GM12878 (cell line): ENCODE data around the gene INAFM1. TPM values are rescaled to one million over a fixed set of nuclear protein-coding genes. Genes with fewer than 3 reads are reported as not detected.
A peak's percentile ranks its signal among the peaks of the same experiment; 100 is the strongest.

Experiments
- ATAC-seq: fragments of 200-7000 bp; cut with Tn5 transposase; 3 replicates; pipeline ENCODE4 v1.9.1; 2020; ENCODE audit warnings: mild to moderate bottlenecking, moderate library complexity
- BruUV-seq: library from RNA; stranded (reverse); fragments of 400-500 nt; replicated peaks from 2 replicates; lab custom pipeline; 2021; lab: Mats Ljungman, UMichigan
- CTCF ChIA-PET: fragments of 300-600 bp; sonication (Branson Sonifier 250); formaldehyde crosslinking; extraction: SDS; loops from one replicate; lab custom pipeline; 2021; ENCODE audit warnings: inconsistent platforms; lab: Yijun Ruan, JAX
- POLR2A ChIA-PET: fragments of 350-600 bp; formaldehyde crosslinking; extraction: SDS; loops from one replicate; lab custom pipeline; 2021; ENCODE audit warnings: inconsistent platforms; lab: Charles Lee
- RAD21 ChIA-PET: fragments of 300-600 bp; sonication (Branson Sonifier 250); formaldehyde crosslinking; loops from one replicate; lab custom pipeline; 2023; ENCODE audit warnings: antibody characterized with exemption; ENCODE audit not compliant: unreplicated experiment; lab: Charles Lee
- SMC1A ChIA-PET: fragments of 300-600 bp; sonication (Branson Sonifier 250); formaldehyde crosslinking; loops from one replicate; lab custom pipeline; 2023; ENCODE audit not compliant: unreplicated experiment, uncharacterized antibody; lab: Charles Lee
- DNase-seq: peaks from one replicate; pipeline ENCODE4 v3.0.0-alpha.2; 2011; ENCODE audit warnings: low read depth, low spot score
- FAIRE-seq: peaks from 3 replicates; lab custom pipeline; 2011; peaks lifted over from hg19 to GRCh38; lab: Jason Lieb, UNC
- H2AFZ ChIP-seq: 2 replicates; pipeline ENCODE4 v1.6.0; 2011; ENCODE audit warnings: low read depth, low read length, control low read depth; ENCODE audit not compliant: control insufficient read depth
- H3K27ac ChIP-seq: 2 replicates; pipeline ENCODE4 v1.5.1; 2011; ENCODE audit warnings: control low read depth; ENCODE audit not compliant: control insufficient read depth, insufficient read depth
- H3K27me3 ChIP-seq, 2 experiments: replicated peaks in 1 of 2; 2 replicates each; pipeline versions ENCODE4 v1.6.0 to v1.6.1; 2011; ENCODE audit warnings: low read length in 1 of 2; ENCODE audit not compliant: control insufficient read depth in 2 of 2, insufficient read depth in 2 of 2
- H3K36me3 ChIP-seq, 2 experiments: 2 replicates each; pipeline ENCODE4 v1.5.1; 2011; ENCODE audit warnings: low read length in 1 of 2; ENCODE audit not compliant: control insufficient read depth in 2 of 2, insufficient read depth in 2 of 2
- H3K4me1 ChIP-seq: 2 replicates; pipeline ENCODE4 v1.6.1; 2011; ENCODE audit warnings: mild to moderate bottlenecking, low read length, moderate library complexity, mixed read lengths; ENCODE audit not compliant: control insufficient read depth, insufficient read depth
- H3K4me2 ChIP-seq: 2 replicates; pipeline ENCODE4 v1.6.0; 2011; ENCODE audit warnings: control low read depth; ENCODE audit not compliant: control insufficient read depth, insufficient read depth
- H3K4me3 ChIP-seq: fragments of 200-600 bp; sonication (generic); 2 replicates; pipeline ENCODE4 v1.5.1; 2016
- H3K79me2 ChIP-seq: 2 replicates; pipeline ENCODE4 v1.6.0; 2011; ENCODE audit warnings: low read length; ENCODE audit not compliant: control insufficient read depth, insufficient read depth
- H3K9ac ChIP-seq: 2 replicates; pipeline ENCODE4 v1.8.0; 2011; ENCODE audit warnings: low read length, control low read depth, mixed read lengths; ENCODE audit not compliant: control insufficient read depth, insufficient read depth
- H3K9me3 ChIP-seq: replicated peaks from 3 replicates; pipeline ENCODE4 v1.5.1; 2011; ENCODE audit warnings: mild to moderate bottlenecking, low read length; ENCODE audit not compliant: control insufficient read depth, insufficient read depth
- H4K20me1 ChIP-seq: 2 replicates; pipeline ENCODE4 v1.6.0; 2011; ENCODE audit not compliant: control insufficient read depth, insufficient read depth
- CBFB ChIP-seq: IDR thresholded peaks from 2 replicates; pipeline ENCODE4 v1.6.1; 2016; ENCODE audit warnings: antibody characterized with exemption, low read depth
- MLLT1 ChIP-seq: fragments of 450-650 bp; IDR thresholded peaks from 2 replicates; pipeline ENCODE4 v1.6.1; 2016; ENCODE audit warnings: mild to moderate bottlenecking
- MXI1 ChIP-seq: fragments of 150-350 bp; IDR thresholded peaks from 2 replicates; pipeline ENCODE4 v1.6.1; 2011; ENCODE audit warnings: low read depth, mild to moderate bottlenecking, inconsistent platforms, low read length, improper control_type of control experiment
- NRF1 ChIP-seq: conservative IDR thresholded peaks from 2 replicates; pipeline ENCODE4 v1.6.1; 2011; ENCODE audit warnings: mild to moderate bottlenecking, low read depth, low read length, improper control_type of control experiment
- PKNOX1 ChIP-seq: fragments of 450-650 bp; IDR thresholded peaks from 2 replicates; pipeline ENCODE4 v1.6.1; 2016; ENCODE audit warnings: mild to moderate bottlenecking
- POLR2A ChIP-seq: IDR thresholded peaks from 2 replicates; pipeline ENCODE4 v1.6.1; 2011; ENCODE audit warnings: low read depth, mild to moderate bottlenecking, low read length
- POLR2AphosphoS2 ChIP-seq: IDR thresholded peaks from 2 replicates; pipeline ENCODE4 v1.6.1; 2011; ENCODE audit warnings: low read depth, mild to moderate bottlenecking, low read length, improper control_type of control experiment, moderate library complexity
- POLR2AphosphoS5 ChIP-seq: IDR thresholded peaks from 2 replicates; pipeline ENCODE4 v1.6.1; 2011; ENCODE audit warnings: mild to moderate bottlenecking, low read length, inconsistent platforms
- POU2F2 ChIP-seq: IDR thresholded peaks from 3 replicates; pipeline ENCODE4 v1.6.1; 2011; ENCODE audit warnings: low read depth, mild to moderate bottlenecking, low read length, borderline replicate concordance
- RELA ChIP-seq: fragments of 450-650 bp; IDR thresholded peaks from 2 replicates; pipeline ENCODE4 v1.8.0; 2014; ENCODE audit warnings: borderline replicate concordance; ENCODE audit not compliant: partially characterized antibody
- REST ChIP-seq: IDR thresholded peaks from 2 replicates; pipeline ENCODE4 v1.6.1; 2012; ENCODE audit warnings: mild to moderate bottlenecking, low read depth, low read length
- RUNX3 ChIP-seq: IDR thresholded peaks from 2 replicates; pipeline ENCODE4 v1.6.1; 2012; ENCODE audit warnings: low read length, inconsistent platforms
- TARDBP ChIP-seq: IDR thresholded peaks from 2 replicates; pipeline ENCODE4 v1.6.1; 2016; ENCODE audit warnings: borderline replicate concordance
- YBX1 ChIP-seq: fragments of 450-650 bp; IDR thresholded peaks from 2 replicates; pipeline ENCODE4 v1.6.1; 2016; ENCODE audit warnings: antibody characterized with exemption
- WGBS: methylation state at CpG from one replicate; pipeline ENCODE4 v1.1.6; 2016; ENCODE audit warnings: low lambda C conversion rate; ENCODE audit not compliant: insufficient replicate concordance, insufficient coverage; ENCODE audit errors: missing lambda C conversion rate; 5-methylcytosine and 5-hydroxymethylcytosine counted together
- in situ Hi-C: fragments of 300-500 bp; cut with MboI; formaldehyde crosslinking; loops from 9 replicates; pipeline ENCODE4 v1.14.3; 2018; ENCODE audit warnings: mixed read lengths
- intact Hi-C: fragments of 100-400 bp; cut with micrococcal nuclease; formaldehyde crosslinking; loops from one replicate; pipeline ENCODE4 v1.14.2; 2022; ENCODE audit not compliant: unreplicated experiment
- polyA plus RNA-seq, 11 experiments: library from polyadenylated mRNA; depleted of rRNA in 4 of 11; unstranded in 6 of 11; stranded (reverse) in 5 of 11; fragments of >200 nt; fragmentation: Nextera tagmentation in 4 of 11; fragmentation: Illumina TruSeq in 1 of 11; extraction: Ambion mirVana in 4 of 11; extraction: Trizol in 1 of 11; gene quantifications; 1 replicate in 1 of 11; 2 replicates in 10 of 11; pipeline versions ENCODE4 v1.2.1 to v1.2.3, GENCODE V29; 2011 to 2016; ENCODE audit warnings: inconsistent platforms in 2 of 11, missing spikeins in 2 of 11, low read depth in 1 of 11
- total RNA-seq, 4 experiments: library from RNA; depleted of rRNA in 3 of 4; stranded (reverse); fragments of >200 nt in 3 of 4; fragmentation: Illumina TruSeq in 1 of 4; extraction: Trizol in 1 of 4; gene quantifications; 2 replicates each; pipeline versions ENCODE4 v1.2.1 to v1.2.3, GENCODE V29; 2013 to 2021

Gene INAFM1
- total and polyA plus RNA-seq, 10 of the 15 experiments (the other 5 are each of a cell fraction or from before 2014, with no cell fraction given) = 0.57 to 6.8 (median 1.1) TPM; not detected in 1

- no peaks in the 10 kb centered on the region; the same call in 2 of the 3 replicates for H3K9me3 ChIP-seq
- ATAC-seq (peak; percentile 24), FAIRE-seq (no peak), DNase-seq (peak; percentile 54)
- H3K79me2 ChIP-seq = peaks cover 27% of the 10 kb centered on the region
- RAD21 ChIA-PET = interaction anchor here (0.6 to 2.3 kb wide), 4 partner anchors 12 to 118 kb away, joined by 3 to 23 read pairs (median 6); partner anchors contain the start of genes CCDC9 and ZC3H4
- POLR2A ChIA-PET = interaction anchor here (1.3 to 2.0 kb wide), 3 partner anchors 13 to 43 kb away, joined by 5 to 10 read pairs (median 9); partner anchors contain the start of gene INAFM1
- peak overlapping the region; percentile 62; the same call in 1 of the 2 replicates for H3K4me3 ChIP-seq
- no peaks in the 10 kb centered on the region for H4K20me1 ChIP-seq
- in situ Hi-C loops = no loop called here
- WGBS = 6% methylated on average over 25 of the region's 51 CpGs
- peak overlapping the region; percentile 88 for H3K27ac ChIP-seq
- H3K4me1 ChIP-seq = peaks cover 44% of the 10 kb centered on the region
- no peaks in the 10 kb centered on the region for H3K27me3 ChIP-seq
- SMC1A ChIA-PET = interaction anchor here (1.2 to 1.6 kb wide), 3 partner anchors 13 to 45 kb away, joined by 6 to 8 read pairs (median 7); no protein-coding TSS in a partner anchor
- peak overlapping the region; percentile 94 for H3K4me2 ChIP-seq
- no peaks in the 10 kb centered on the region for H3K36me3 ChIP-seq
- CTCF ChIA-PET = interaction anchor here (1.6 to 3.4 kb wide), 2 partner anchors 14 to 20 kb away, joined by 13 to 65 read pairs; no protein-coding TSS in a partner anchor
- intact Hi-C loops = loop anchor here (1.0 kb wide), 1 partner anchor 10 kb away; no protein-coding TSS in a partner anchor
- H3K9ac ChIP-seq = peak overlapping the region; percentile 64
- peak overlapping the region; percentile 88 for H2AFZ ChIP-seq
- BruUV-seq = no TSS peak
- TF ChIP-seq MXI1 = peak; percentile 68
- TF ChIP-seq POLR2AphosphoS5 = peak; percentile 77; the same call in 1 of the 2 replicates
- peak; percentile 55; the same call in 1 of the 3 replicates for TF ChIP-seq POU2F2
- TF ChIP-seq NRF1 = no peak
- peak; percentile 46 for TF ChIP-seq RELA
- TF ChIP-seq PKNOX1 = 0 out of 2 replicates have a peak, but pooled peaks have one; percentile 45
- TF ChIP-seq MLLT1 = peak; percentile 86; the same call in 1 of the 2 replicates
- TF ChIP-seq TARDBP = 0 out of 2 replicates have a peak, but pooled peaks have one; percentile 73
- TF ChIP-seq REST = peak; percentile 76
- 0 out of 2 replicates have a peak, but pooled peaks have one; percentile 46 for TF ChIP-seq CBFB
- peak; percentile 92 for TF ChIP-seq POLR2A
- TF ChIP-seq POLR2AphosphoS2 = peak; percentile 76; the same call in 1 of the 2 replicates
- no peak; the same call in 1 of the 2 replicates for TF ChIP-seq RUNX3
- no peak for TF ChIP-seq YBX1
Observed at GRCh38 chr19:47231215-47232054, 43.2 kb upstream of the INAFM1 start.
